Epithelial cell of esophagus (primary cell): ENCODE results near the gene GNAT1.

ENCODE experiments used
- DNase-seq: peaks from one replicate; pipeline ENCODE4 v3.0.0; 2010; ENCODE audit warnings: low read depth
- H3K4me3 ChIP-seq: 2 replicates; pipeline ENCODE4 v1.5.1; 2011; ENCODE audit warnings: mild to moderate bottlenecking, low read length, control low read depth
- TF ChIP-seq, protein P1 (sequence below): IDR thresholded peaks from 2 replicates; pipeline ENCODE4 v1.5.1; 2011; ENCODE audit warnings: low read depth, mild to moderate bottlenecking, low read length, control low read depth, inconsistent platforms; ENCODE audit not compliant: insufficient read depth; ENCODE audit errors: missing control alignments

Gene GNAT1

GRCh38 chr3:50235716-50236483 lies 44.5 kb downstream of the GNAT1 start, which contains the start of gene GNAI2:
Gene GNAI2, plus strand, starts transcription at chr3:50236204. Its CDS starts 132 bp downstream, at chr3:50236336.
- DNase-seq = peak; percentile 99
- TF ChIP-seq, protein P1, sequence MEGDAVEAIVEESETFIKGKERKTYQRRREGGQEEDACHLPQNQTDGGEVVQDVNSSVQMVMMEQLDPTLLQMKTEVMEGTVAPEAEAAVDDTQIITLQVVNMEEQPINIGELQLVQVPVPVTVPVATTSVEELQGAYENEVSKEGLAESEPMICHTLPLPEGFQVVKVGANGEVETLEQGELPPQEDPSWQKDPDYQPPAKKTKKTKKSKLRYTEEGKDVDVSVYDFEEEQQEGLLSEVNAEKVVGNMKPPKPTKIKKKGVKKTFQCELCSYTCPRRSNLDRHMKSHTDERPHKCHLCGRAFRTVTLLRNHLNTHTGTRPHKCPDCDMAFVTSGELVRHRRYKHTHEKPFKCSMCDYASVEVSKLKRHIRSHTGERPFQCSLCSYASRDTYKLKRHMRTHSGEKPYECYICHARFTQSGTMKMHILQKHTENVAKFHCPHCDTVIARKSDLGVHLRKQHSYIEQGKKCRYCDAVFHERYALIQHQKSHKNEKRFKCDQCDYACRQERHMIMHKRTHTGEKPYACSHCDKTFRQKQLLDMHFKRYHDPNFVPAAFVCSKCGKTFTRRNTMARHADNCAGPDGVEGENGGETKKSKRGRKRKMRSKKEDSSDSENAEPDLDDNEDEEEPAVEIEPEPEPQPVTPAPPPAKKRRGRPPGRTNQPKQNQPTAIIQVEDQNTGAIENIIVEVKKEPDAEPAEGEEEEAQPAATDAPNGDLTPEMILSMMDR = no peak
- H3K4me3 ChIP-seq = peak within 1 kb of the TSS; percentile 62

GRCh38 chr3:50236484-50237132 lies 45.2 kb downstream of the GNAT1 start:
- H3K4me3 ChIP-seq = peak overlapping the region; percentile 62
- TF ChIP-seq, protein P1 = no peak
- no peak for DNase-seq

DNA sequence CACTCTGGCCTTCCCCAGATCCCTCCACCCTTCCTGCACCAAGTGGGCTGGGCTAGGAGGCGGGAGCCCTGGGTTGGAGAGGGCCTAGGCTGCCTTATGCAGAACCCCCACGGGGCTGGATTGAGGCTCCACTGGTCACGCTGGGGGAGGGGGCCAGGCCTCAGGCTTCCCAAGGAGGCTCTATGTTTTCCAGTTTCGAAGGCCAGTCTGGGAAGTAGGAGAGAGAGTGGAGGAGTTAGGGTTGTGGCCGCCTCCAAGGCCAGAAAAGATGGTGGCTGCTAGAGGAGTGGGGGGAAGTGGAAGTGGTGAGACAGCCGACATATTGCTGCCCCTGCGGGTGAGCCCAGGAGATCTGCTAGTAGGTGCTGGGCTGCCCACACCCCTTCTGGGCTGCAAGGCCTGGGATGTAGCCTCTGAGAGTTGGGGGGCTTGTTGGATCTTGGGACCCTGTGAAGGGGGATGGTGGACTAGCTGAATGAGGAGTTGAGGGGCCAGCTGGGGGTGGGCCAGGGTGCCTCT lies 45.8 kb downstream of the GNAT1 start:
- H3K4me3 ChIP-seq = peak overlapping the region; percentile 62
- DNase-seq = peak; percentile 48
- TF ChIP-seq, protein P1 = no peak

GRCh38 chr3:50237754-50238548 lies 46.5 kb downstream of the GNAT1 start:
- TF ChIP-seq, protein P1 = no peak
- H3K4me3 ChIP-seq = peak overlapping the region; percentile 62
- DNase-seq = peak; percentile 90

GRCh38 chr3:50238549-50239026 lies 47.2 kb downstream of the GNAT1 start:
- H3K4me3 ChIP-seq = peak overlapping the region; percentile 62
- TF ChIP-seq, protein P1 = peak; percentile 29
- DNase-seq = peak; percentile 74

GRCh38 chr3:50239649-50240048 lies 48.2 kb downstream of the GNAT1 start:
- no peak overlapping the region for H3K4me3 ChIP-seq
- TF ChIP-seq, protein P1 = no peak
- DNase-seq = no peak
